Heart left ventricle (tissue), 16 donors: ENCODE data around the gene MAGI2. TPM values are rescaled to one million over a fixed set of nuclear protein-coding genes. Genes with fewer than 3 reads are reported as not detected.

Experiments
- ATAC-seq, 4 donors: fragments of 200-7000 bp; cut with Tn5 transposase; one replicate each; pipeline ENCODE4 v1.9.1; 2020 to 2022; ENCODE audit warnings: moderate library complexity in 4 of 4, mild to moderate bottlenecking in 3 of 4, moderate number of reproducible peaks in 1 of 4
- DNase-seq, 5 donors: peaks; one replicate each; pipeline ENCODE4 v3.0.0-alpha.2; 2020
- H3K27ac ChIP-seq, 12 donors: fragments of 200-600 bp; sonication (generic) in 4 of 12; one replicate each; pipeline versions ENCODE4 v1.5.0 to v1.8.0; 2016 to 2022; ENCODE audit warnings: mild to moderate bottlenecking in 2 of 12
- H3K27me3 ChIP-seq, 9 donors: fragments of 200-600 bp; sonication (generic) in 2 of 9; one replicate each; pipeline versions ENCODE4 v1.5.1 to v1.8.0; 2016 to 2022; ENCODE audit warnings: mild to moderate bottlenecking in 3 of 9
- H3K36me3 ChIP-seq, 9 donors: fragments of 200-600 bp; sonication (generic) in 2 of 9; one replicate each; pipeline versions ENCODE4 v1.5.0 to v1.8.0; 2018 to 2022; ENCODE audit warnings: mild to moderate bottlenecking in 2 of 9
- H3K4me1 ChIP-seq, 12 donors: fragments of 200-600 bp; sonication (generic) in 4 of 12; one replicate each; pipeline versions ENCODE4 v1.5.0 to v1.8.0; 2016 to 2022; ENCODE audit warnings: mild to moderate bottlenecking in 3 of 12
- H3K4me3 ChIP-seq, 12 donors: fragments of 200-600 bp; sonication (generic) in 4 of 12; one replicate each; pipeline versions ENCODE4 v1.5.0 to v1.8.0; 2017 to 2022; ENCODE audit warnings: mild to moderate bottlenecking in 9 of 12, moderate library complexity in 4 of 12
- H3K9me3 ChIP-seq, 12 donors: fragments of 200-600 bp; sonication (generic) in 4 of 12; one replicate each; pipeline versions ENCODE4 v1.5.0 to v1.8.0; 2016 to 2022; ENCODE audit warnings: mild to moderate bottlenecking in 1 of 12
- POLR2A ChIP-seq, 2 donors: fragments of 450-650 bp; IDR thresholded peaks; one replicate each; pipeline ENCODE4 v1.6.1; 2017; ENCODE audit warnings: antibody characterized with exemption in 2 of 2, mild to moderate bottlenecking in 2 of 2, moderate library complexity in 2 of 2
- WGBS, 4 donors: extraction: QIAGEN DNeasy Blood & Tissue Kit in 2 of 4; methylation state at CpG; one replicate each; pipeline versions ENCODE4 v1.1.5 to v1.1.7; 2013 to 2018; 5-methylcytosine and 5-hydroxymethylcytosine counted together
- intact Hi-C, 10 donors: fragments of 100-400 bp; cut with DNase I; formaldehyde crosslinking; loops; one replicate each; pipeline versions ENCODE4 v1.11.1 to v1.14.2; 2022
- polyA plus RNA-seq, 2 donors: library from polyadenylated mRNA; stranded (reverse); fragments of 200-250 nt; gene quantifications; one replicate each; pipeline ENCODE4 v1.2.3, GENCODE V29; 2013
- total RNA-seq, 9 donors: library from RNA; depleted of rRNA in 2 of 9; stranded (reverse); fragments of >200 nt in 2 of 9; fragmentation: NEBNext Ultra II Directional in 3 of 9; extraction: Animal tissue kit (Norgen Biotek cat#: 25700) in 3 of 9; gene quantifications; one replicate each; pipeline versions ENCODE4 v1.1.0 to v1.2.4, GENCODE V29; 2016 to 2023
- TF ChIP-seq, protein P1 (sequence below), 12 donors: fragments of 200-600 bp; sonication (generic) in 4 of 12; IDR thresholded peaks; one replicate each; pipeline versions ENCODE4 v1.5.0 to v1.8.0; 2018 to 2022; ENCODE audit warnings: antibody characterized with exemption in 12 of 12, mild to moderate bottlenecking in 5 of 12
- donor health status: ischemic (EF 13 %, LVEDD 7.1; RV severe dilation, severe dysfunction).
- donor health status: healthy with polysubstance abuse.
- donor health status: DM: no; HTN: yes; CAD: no.
- donor health status: DM: no; HTN: no; CAD: no.
- donor health status: ischemic (EF 25% LVEDD 6.9; RV normal size, moderate dysfunction).
- donor health status: ischemic (EF 25% LVEDD 5.7; RV mildly dilated, moderate dysfunction).
- donor health status: healthy.
- donor health status: DM: yes; HTN: yes; CAD: no.
- donor health status: ischemic (EF 35%, LVEDD 5.7; RV mildly dilated, moderate dysfunction).
- donor health status: nonischemic (EF 11% LVEDD 7.7; RV severe dilation, severe dysfunction).
- donor health status: DM: yes; HTN: yes; CAD: no.
- donor health status: PGD.
- donor health status: ischemic (EF 29% LVEDD 5.4; RV normal size, mild dysfunction).
- donor health status: nonischemic (EF 23%, LVEDD 6.1; RV moderate dilation, normal function).

MAGI2 gene
- total and polyA plus RNA-seq, 11 donors, result 1.1 to 6.8 (median 3.8) TPM

- H3K27ac ChIP-seq, result no peak overlapping the region
- H3K4me3 ChIP-seq, result no peak overlapping the region
- intact Hi-C loops, result loop anchor here in 1 of 10 donors (10.0 kb wide), 1 partner anchor 56 kb away; no protein-coding TSS in a partner anchor
- H3K4me1 ChIP-seq, result peaks cover 0 to 4% (median 0%) of the 10 kb centered on the region in 12 donors
- TF ChIP-seq, protein P1, sequence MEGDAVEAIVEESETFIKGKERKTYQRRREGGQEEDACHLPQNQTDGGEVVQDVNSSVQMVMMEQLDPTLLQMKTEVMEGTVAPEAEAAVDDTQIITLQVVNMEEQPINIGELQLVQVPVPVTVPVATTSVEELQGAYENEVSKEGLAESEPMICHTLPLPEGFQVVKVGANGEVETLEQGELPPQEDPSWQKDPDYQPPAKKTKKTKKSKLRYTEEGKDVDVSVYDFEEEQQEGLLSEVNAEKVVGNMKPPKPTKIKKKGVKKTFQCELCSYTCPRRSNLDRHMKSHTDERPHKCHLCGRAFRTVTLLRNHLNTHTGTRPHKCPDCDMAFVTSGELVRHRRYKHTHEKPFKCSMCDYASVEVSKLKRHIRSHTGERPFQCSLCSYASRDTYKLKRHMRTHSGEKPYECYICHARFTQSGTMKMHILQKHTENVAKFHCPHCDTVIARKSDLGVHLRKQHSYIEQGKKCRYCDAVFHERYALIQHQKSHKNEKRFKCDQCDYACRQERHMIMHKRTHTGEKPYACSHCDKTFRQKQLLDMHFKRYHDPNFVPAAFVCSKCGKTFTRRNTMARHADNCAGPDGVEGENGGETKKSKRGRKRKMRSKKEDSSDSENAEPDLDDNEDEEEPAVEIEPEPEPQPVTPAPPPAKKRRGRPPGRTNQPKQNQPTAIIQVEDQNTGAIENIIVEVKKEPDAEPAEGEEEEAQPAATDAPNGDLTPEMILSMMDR (IDR thresholded peaks at IDR 0.05), result no peak
- TF ChIP-seq POLR2A (IDR thresholded peaks at IDR 0.05), result no peak
- H3K36me3 ChIP-seq, result no peaks in the 10 kb centered on the region
- H3K9me3 ChIP-seq, result no peaks in the 10 kb centered on the region
- 94 to 98% (median 95%) methylated on average over 3 of the region's 3 CpGs for WGBS, 4 donors
- DNase-seq (no peak), ATAC-seq (no peak)
- H3K27me3 ChIP-seq, result no peaks in the 10 kb centered on the region
Observed at GRCh38 chr7:78198756-78199155, 1254.7 kb downstream of the MAGI2 start.

DNA sequence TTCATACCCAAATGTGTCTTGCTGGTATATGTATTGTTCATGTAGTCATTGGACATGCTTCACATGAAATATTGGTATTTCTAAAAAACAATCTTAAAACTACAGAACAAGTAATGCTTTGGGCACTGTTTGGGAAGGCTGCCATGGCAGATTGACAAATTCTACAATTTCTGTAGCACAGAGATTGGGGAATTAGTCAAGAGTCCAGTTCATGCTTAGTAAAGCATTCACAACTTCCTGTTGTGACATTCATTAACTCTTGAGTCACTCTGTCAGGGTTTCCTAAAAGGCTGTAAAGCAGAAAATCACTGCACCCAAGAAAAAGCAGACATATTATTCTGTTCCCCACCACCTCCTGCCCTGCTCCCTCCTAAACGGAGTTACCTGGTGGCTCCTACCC lies 1256.0 kb downstream of the MAGI2 start:
- no peak overlapping the region for H3K27ac ChIP-seq
- intact Hi-C loops, result loop anchor here in 1 of 10 donors (10.0 kb wide), 1 partner anchor 57 kb away; no protein-coding TSS in a partner anchor
- DNase-seq (no peak), ATAC-seq (no peak)
- H3K36me3 ChIP-seq, result no peaks in the 10 kb centered on the region
- 85 to 100% (median 88%) methylated on average over 1 of the region's 1 CpG for WGBS, 4 donors
- no peak overlapping the region for H3K4me3 ChIP-seq
- H3K4me1 ChIP-seq, result peaks cover 0 to 4% (median 0%) of the 10 kb centered on the region in 12 donors
- no peaks in the 10 kb centered on the region for H3K9me3 ChIP-seq
- no peaks in the 10 kb centered on the region for H3K27me3 ChIP-seq
- TF ChIP-seq, protein P1 (IDR thresholded peaks at IDR 0.05), result no peak
- no peak for TF ChIP-seq POLR2A (IDR thresholded peaks at IDR 0.05)

- intact Hi-C loops, result loop anchor here in 1 of 10 donors (10.0 kb wide), 1 partner anchor 60 kb away; no protein-coding TSS in a partner anchor
- peaks cover 0 to 4% (median 0%) of the 10 kb centered on the region in 12 donors for H3K4me1 ChIP-seq
- no peak overlapping the region for H3K27ac ChIP-seq
- H3K27me3 ChIP-seq, result no peaks in the 10 kb centered on the region
- H3K4me3 ChIP-seq, result no peak overlapping the region
- no peaks in the 10 kb centered on the region for H3K36me3 ChIP-seq
- no peaks in the 10 kb centered on the region for H3K9me3 ChIP-seq
- no peak for ATAC-seq
- TF ChIP-seq, protein P1 (IDR thresholded peaks at IDR 0.05), result no peak
- no peak for TF ChIP-seq POLR2A (IDR thresholded peaks at IDR 0.05)
- DNase-seq, result no peak
- WGBS, 4 donors, result 67 to 79% (median 72%) methylated on average over 6 of the region's 6 CpGs
Observed at GRCh38 chr7:78195281-78195680, 1258.2 kb downstream of the MAGI2 start.

DNA sequence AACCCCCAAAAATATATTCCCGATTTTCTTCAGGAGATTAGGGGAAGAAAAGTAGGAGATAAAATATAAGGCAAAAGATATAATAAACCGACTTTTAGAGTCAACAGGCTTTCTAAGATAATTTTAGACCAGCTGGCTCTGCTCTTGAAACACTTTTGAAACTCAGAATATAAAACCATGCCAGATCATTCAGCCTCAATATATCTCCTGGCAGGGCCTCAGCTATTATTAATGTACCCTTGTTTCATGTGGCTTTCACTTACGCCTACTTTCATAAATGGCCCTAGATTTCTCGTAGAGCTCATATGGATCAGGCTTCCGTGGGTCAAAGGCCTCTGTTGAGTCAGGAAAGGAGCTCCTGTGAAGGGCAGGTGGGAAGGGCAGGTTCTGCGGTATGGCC lies 1258.9 kb downstream of the MAGI2 start:
- Histone ChIP-seq H3K4me1 (peaks cover 0 to 4% (median 0%) of the 10 kb centered on the region in 12 donors), H3K4me3 (no peak overlapping the region), H3K36me3 (no peaks in the 10 kb centered on the region), H3K27me3 (no peaks in the 10 kb centered on the region), H3K27ac (no peak overlapping the region), H3K9me3 (no peaks in the 10 kb centered on the region)
- DNase-seq (no peak), ATAC-seq (peak in 2 of 4 donors; percentile 56 to 64)
- intact Hi-C loops, result loop anchor here in 1 of 10 donors (10.0 kb wide), 1 partner anchor 60 kb away; no protein-coding TSS in a partner anchor
- WGBS, 4 donors, result 37 to 49% (median 48%) methylated on average over 6 of the region's 6 CpGs
- TF ChIP-seq, protein P1 (IDR thresholded peaks at IDR 0.05), result no peak
- TF ChIP-seq POLR2A (IDR thresholded peaks at IDR 0.05), result no peak
